Esophagus squamous epithelium (tissue), 4 donors: Measurements from ENCODE around the gene CDK11B.

Experiments
- POLR2A ChIP-seq, 4 donors: fragments of 450-650 bp; IDR thresholded peaks; one replicate each; pipeline ENCODE4 v1.6.1; 2017; ENCODE audit warnings: antibody characterized with exemption in 4 of 4, mild to moderate bottlenecking in 4 of 4, moderate library complexity in 3 of 4
- TF ChIP-seq, protein P1 (sequence below), 6 experiments: fragments of 450-650 bp in 4 of 6; fragments of 200-600 bp in 2 of 6; sonication (generic) in 2 of 6; IDR thresholded peaks; one replicate each; pipeline ENCODE4 v1.5.1; 2016 to 2019; ENCODE audit warnings: antibody characterized with exemption in 6 of 6, mild to moderate bottlenecking in 4 of 6, moderate library complexity in 4 of 6

DNA sequence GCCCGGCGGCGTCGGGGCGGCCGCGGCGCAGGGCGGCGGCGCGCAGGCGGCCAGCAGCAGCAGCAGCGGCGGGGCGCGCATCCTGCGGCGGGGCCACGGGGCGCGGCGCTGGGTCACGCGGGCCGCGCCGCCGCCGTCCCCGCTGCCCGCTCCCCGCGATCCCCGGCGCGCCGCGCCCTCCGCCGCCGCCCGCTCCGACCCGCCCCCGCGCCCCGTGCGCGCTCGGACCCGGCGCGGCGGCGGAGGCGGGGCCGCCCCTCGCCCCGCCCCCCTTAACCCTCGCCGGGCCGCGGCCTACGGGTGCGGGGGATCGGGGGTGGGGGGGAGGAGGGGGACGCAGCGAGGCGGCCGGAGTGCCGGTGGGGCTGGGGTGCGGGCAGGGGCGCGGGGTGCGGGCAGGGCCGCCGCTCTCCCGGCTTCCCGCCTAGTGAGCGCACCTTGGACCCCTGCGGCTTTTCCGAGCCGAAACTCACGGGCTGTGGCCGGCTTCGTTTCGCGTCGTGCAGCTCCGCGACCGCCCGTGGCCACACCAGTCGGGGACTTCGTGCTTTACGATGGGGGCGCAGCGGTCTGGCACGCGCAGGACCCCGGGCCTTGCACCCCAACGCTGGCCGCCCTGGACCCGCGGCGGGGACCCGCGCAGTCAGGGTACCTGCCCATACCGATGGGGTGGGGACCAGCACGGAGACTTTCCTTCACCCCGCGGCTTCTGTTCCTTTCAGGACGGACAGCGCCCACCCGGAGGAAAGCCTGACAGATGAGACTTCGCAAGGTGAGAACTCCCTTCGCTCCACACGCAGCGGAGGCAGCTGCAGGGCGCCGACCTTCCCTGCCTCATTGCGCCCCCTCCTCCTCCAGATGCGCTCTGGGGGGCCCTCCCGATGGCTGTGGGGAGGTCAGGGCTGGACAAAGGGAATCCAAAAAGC is 58.6 kb downstream of the CDK11B start, which contains the start of gene FNDC10:
- TF ChIP-seq, protein P1, sequence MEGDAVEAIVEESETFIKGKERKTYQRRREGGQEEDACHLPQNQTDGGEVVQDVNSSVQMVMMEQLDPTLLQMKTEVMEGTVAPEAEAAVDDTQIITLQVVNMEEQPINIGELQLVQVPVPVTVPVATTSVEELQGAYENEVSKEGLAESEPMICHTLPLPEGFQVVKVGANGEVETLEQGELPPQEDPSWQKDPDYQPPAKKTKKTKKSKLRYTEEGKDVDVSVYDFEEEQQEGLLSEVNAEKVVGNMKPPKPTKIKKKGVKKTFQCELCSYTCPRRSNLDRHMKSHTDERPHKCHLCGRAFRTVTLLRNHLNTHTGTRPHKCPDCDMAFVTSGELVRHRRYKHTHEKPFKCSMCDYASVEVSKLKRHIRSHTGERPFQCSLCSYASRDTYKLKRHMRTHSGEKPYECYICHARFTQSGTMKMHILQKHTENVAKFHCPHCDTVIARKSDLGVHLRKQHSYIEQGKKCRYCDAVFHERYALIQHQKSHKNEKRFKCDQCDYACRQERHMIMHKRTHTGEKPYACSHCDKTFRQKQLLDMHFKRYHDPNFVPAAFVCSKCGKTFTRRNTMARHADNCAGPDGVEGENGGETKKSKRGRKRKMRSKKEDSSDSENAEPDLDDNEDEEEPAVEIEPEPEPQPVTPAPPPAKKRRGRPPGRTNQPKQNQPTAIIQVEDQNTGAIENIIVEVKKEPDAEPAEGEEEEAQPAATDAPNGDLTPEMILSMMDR (IDR thresholded peaks at IDR 0.05): no peak
- TF ChIP-seq POLR2A (IDR thresholded peaks at IDR 0.05): no peak
